ENCODE data around the gene SLC26A5.
"Not testable (repeated sequence)": the region's sequence is repeated elsewhere in the genome, so short reads cannot be mapped to it uniquely, and the experiment has no call there.

Gene SLC26A5, protein sequence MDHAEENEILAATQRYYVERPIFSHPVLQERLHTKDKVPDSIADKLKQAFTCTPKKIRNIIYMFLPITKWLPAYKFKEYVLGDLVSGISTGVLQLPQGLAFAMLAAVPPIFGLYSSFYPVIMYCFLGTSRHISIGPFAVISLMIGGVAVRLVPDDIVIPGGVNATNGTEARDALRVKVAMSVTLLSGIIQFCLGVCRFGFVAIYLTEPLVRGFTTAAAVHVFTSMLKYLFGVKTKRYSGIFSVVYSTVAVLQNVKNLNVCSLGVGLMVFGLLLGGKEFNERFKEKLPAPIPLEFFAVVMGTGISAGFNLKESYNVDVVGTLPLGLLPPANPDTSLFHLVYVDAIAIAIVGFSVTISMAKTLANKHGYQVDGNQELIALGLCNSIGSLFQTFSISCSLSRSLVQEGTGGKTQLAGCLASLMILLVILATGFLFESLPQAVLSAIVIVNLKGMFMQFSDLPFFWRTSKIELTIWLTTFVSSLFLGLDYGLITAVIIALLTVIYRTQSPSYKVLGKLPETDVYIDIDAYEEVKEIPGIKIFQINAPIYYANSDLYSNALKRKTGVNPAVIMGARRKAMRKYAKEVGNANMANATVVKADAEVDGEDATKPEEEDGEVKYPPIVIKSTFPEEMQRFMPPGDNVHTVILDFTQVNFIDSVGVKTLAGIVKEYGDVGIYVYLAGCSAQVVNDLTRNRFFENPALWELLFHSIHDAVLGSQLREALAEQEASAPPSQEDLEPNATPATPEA

DNA sequence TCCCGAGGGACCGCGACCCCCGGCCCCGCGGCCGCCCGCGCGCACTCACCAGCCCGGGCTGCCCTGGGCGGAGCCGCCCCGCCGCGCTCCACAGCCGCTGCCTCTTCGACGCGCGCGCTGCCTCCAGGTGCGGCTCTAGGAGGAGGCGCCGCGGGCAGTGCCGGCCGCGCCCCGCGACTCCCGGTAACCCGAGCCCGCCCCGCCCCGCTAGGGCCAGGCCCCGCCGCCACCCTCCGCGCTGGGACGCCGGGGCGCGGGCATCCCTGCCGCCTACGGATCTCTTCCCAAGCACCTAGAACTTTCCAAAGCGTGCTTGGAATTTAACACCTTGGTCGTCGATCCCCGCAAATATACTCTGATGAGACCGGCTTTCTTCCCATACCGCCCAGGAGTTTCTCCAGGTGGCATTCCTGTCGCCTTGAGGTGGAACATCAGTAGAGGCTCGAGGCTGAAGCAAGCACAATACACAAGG lies at the start of gene SLC26A5:
SLC26A5 (minus strand) TSS at position 159 of the 472 bp plus-strand sequence. CDS start 24,693 bp downstream, outside the sequence.
- no peak for DNase-seq (ENCODE audit: low spot score)

GRCh38 chr7:103487419-103487818 lies 41.4 kb upstream of the SLC26A5 start:
- DNase-seq (ENCODE audit: low spot score) = no peak

- not testable (repeated sequence) for DNase-seq (ENCODE audit: low spot score)
These were observed 40.9 kb upstream of the SLC26A5 start for GRCh38 chr7:103486873-103487272.

- no peak for DNase-seq (ENCODE audit: low spot score)
These were observed 34.8 kb upstream of the SLC26A5 start for GRCh38 chr7:103480771-103481170.

DNA sequence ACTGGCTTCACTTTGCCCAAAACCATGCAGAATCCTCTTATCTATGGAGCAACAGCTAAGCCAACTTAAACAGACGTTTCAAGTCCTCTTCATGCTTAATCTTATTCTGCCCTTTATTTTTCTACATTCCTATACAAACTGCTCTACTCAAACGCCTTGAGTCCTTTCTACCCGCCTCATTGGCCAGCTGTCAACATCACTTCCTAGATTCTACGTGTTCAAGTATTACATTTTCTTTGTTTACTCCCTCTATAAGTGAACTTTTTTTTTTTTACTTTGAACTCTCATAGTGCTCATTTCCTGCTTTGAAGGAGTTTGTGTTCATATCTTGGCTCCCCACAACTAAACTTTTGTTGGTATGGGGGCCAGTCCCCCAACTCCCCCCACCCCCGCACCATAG lies 28.9 kb upstream of the SLC26A5 start:
- no peak for DNase-seq (ENCODE audit: low spot score)

GRCh38 chr7:103469095-103469948 lies 23.3 kb upstream of the SLC26A5 start:
- no peak for DNase-seq (ENCODE audit: low spot score)

DNA sequence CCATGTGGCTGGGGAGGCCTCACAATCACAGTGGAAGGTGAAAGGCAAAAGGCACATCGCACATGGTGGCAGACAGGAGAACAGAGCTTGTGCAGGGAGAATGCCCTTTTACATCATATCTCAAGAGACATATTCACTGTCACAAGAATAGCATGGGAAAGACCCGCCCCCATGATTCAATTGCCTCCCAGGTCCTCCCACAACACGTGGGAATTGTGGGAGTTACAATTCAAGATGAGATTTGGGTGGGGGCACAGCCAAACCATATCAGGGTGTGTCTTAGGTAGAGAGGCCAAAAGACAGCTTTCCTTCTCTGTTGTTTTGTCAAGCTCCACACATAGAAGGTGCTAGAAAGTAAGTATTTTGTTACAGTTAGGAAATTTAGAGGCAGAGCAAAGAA lies 20.8 kb upstream of the SLC26A5 start:
- DNase-seq (ENCODE audit: low spot score) = no peak

DNA sequence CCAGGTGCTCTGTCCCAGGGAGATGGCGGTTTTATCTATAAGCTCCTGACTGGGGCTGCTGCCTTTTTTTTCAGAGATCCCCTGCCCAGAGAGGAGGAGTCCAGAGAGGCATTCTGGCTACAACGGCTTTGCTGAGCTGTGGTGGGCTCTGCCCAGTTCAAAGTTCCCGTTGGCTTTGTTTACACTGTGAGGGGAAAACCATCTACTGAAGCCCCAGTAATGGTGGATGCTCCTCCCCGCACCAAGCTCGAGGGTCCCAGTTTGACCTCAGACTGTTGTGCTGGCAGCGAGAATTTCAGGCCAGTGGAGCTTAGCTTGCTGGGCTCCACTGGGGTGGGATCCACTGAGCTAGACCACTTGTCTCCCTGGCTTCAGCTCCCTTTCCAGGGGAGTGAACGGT lies 16.4 kb upstream of the SLC26A5 start:
- no peak for DNase-seq (ENCODE audit: low spot score)

- DNase-seq (ENCODE audit: low spot score) = no peak
These were observed 1.3 kb upstream of the SLC26A5 start for GRCh38 chr7:103447073-103447960.

GRCh38 chr7:103445228-103446048 lies 569 bp downstream of the SLC26A5 start:
- no peak for DNase-seq (ENCODE audit: low spot score)

- DNase-seq (ENCODE audit: low spot score) = no peak
These were observed 6.3 kb downstream of the SLC26A5 start for GRCh38 chr7:103439661-103440060.

DNA sequence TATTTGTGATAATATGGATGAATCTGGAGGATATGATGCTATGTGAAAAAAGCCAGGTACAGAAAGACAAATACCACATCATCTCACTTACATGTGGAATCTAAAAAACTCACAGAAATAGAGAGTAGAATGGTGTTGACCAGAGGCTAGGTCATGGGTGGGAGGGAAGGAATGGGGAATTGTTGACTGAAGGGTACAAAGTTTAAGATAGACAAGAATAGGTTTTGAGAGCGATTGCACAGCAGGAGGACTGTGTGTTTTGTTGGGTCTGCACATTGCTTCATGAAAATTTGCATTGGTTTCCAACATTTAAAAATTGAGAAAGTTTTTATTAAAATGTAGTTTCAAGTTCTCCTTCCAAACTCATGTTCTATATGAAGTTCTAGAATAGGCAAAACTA lies 8.4 kb downstream of the SLC26A5 start:
- DNase-seq (ENCODE audit: low spot score) = no peak

DNA sequence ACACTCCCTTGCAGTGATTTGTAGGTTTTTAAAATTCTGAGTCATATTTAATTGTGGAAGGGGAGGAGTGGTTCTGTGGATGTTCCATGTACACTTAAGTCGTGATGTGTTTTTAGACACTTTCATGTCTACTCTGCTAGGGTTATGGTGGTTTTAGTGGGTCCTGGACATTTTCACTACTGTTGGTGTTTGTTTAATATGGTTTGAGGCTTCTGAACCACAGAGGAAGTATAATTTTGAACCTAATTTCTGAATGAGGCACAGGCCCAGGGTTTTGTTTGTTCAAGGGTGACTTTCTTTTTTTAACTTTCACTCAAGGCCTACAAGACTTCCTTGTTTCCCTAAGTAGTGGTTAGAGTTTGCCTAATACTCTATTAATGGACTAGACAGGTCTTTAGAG lies 13.3 kb downstream of the SLC26A5 start:
- no peak for DNase-seq (ENCODE audit: low spot score)

DNA sequence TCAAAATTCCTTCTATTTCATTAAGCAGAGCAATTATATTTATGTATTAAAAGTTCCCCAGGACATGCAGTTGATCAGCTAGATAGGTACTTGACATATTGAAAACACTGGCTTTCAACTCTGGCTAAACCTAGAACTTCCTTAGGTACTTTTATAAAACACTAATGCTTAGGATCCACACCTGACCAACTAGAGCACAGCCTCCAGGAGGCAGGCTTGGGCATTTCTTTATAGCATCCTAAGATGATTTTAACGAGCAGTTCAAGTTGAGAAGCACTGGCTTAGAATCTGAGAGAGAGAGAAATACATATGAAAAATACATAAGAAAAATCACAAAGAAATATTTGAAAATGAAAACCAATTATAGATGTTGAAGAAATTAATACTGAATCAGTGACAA lies 20.8 kb downstream of the SLC26A5 start:
- no peak for DNase-seq (ENCODE audit: low spot score)

DNA sequence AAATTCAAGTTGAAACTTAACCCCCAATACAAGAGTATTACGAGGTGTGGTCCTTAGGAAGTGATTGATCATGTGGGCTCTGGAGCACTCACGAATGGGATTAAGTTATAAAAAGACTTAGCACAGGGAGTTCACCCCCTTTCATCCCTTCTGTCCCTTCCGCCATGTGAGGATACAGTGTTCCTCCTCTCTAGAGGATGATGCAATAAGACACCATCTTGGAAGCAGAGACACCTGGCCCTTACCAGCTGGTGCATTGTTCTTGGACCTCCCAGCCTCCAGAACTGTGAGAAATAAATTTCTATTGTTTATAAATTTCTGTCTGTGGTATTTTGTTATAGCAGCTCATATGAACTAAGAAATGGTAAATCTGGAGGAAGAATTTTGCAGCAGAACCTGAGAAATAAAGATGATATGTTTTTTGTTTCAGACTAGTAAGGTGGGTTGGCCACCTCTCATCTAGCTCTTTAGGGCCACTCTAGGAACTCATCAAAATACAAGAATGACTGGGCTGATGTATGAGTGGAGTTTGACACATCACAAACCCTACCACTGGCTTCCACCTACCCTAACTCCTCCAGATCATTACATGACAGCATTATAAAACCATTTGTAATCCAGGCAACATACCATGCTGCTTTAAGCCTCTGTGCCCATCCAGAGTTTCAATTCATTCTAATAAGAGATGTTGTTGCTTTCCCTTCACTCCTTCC lies 22.4 kb downstream of the SLC26A5 start:
- DNase-seq (ENCODE audit: low spot score) = no peak

- DNase-seq (ENCODE audit: low spot score) = no peak
These were observed 25.1 kb downstream of the SLC26A5 start for GRCh38 chr7:103420857-103421384.

DNA sequence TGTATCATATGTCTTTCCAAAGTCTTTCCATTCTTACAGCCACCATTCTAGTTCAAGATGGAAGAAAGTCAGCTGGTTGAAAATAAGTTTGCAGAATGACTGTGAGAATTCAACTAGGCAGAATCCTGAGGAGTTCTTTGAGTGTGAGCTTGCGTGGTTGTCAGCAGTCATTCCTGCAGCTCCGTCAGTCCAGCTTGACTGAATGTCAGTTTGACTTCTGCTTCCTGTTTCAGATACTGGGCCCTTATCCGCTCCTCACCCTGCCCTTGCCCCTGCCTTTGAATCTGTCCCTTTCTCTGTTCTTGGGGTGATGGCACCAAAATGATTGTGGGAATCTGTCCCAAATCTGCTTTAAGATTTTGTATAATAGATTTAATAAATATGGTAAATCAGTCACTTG lies 27.8 kb downstream of the SLC26A5 start:
- DNase-seq (ENCODE audit: low spot score) = no peak

GRCh38 chr7:103413407-103413806 lies 32.6 kb downstream of the SLC26A5 start:
- DNase-seq (ENCODE audit: low spot score) = no peak

GRCh38 chr7:103412151-103412550 lies 33.9 kb downstream of the SLC26A5 start:
- no peak for DNase-seq (ENCODE audit: low spot score)

Measured in CD4-positive, alpha-beta T cell treated with Interleukin-6 at 100 ng/mL for 8 hours (primary cell).